HG03095 (cell line): ENCODE results near the gene TMEM183A.
"Not testable (repeated sequence)": the region's sequence is repeated elsewhere in the genome, so short reads cannot be mapped to it uniquely, and the experiment has no call there.

Experiments used
- ATAC-seq: cut with Tn5 transposase; IDR thresholded peaks from one replicate; pipeline ENCODE4 v1.9.1; 2021; ENCODE audit warnings: moderate library complexity; ENCODE audit not compliant: unreplicated experiment

Gene TMEM183A

DNA sequence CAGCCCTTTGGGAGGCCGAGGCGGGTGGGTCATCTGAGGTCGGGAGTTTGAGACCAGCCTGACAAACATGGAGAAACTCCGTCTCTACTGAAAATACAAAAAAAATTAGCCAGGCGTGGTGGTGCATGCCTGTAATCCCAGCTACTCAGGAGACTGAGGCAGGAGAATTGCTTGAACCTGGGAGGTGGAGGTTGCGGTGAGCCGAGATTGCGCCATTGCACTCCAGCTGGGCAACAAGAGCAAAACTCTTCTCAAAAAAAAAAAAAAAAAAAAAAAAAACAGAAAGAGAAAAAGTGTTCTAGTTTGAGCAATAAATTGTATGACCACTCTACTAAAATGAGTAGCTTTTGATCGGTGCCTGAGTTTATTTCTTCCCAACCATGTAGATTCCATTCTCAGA is 21.1 kb upstream of the TMEM183A start:
- ATAC-seq, result not testable (repeated sequence)

- ATAC-seq, result no peak
Observed at GRCh38 chr1:202987255-202987654, 19.9 kb upstream of the TMEM183A start.

- no peak for ATAC-seq
Observed at GRCh38 chr1:202987922-202988583, 19.1 kb upstream of the TMEM183A start.

- ATAC-seq, result no peak
Observed at GRCh38 chr1:202989879-202990278, 17.3 kb upstream of the TMEM183A start.

DNA sequence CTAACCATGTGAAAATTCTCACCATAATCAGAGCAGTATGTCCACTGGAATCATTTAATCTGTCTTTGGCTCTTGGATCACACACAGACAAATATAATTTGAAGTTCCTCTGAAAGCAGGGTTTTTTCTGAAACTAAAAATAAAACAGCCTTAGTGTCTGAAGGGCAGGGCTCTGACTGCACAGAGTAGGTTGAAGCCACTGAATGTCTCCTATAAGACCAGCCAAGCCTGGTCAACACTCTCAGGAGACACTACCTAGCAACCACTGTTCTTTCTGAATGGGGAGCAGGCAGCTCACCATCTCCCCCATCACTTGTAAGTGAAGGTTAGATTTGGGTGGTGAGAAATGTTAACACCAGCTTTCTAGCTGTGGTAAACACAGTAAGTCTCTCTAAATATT is 16.1 kb upstream of the TMEM183A start:
- no peak for ATAC-seq

- no peak for ATAC-seq
Observed at GRCh38 chr1:202994756-202995155, 12.4 kb upstream of the TMEM183A start.

- ATAC-seq, result no peak
Observed at GRCh38 chr1:202998836-202999750, 8.1 kb upstream of the TMEM183A start.

DNA sequence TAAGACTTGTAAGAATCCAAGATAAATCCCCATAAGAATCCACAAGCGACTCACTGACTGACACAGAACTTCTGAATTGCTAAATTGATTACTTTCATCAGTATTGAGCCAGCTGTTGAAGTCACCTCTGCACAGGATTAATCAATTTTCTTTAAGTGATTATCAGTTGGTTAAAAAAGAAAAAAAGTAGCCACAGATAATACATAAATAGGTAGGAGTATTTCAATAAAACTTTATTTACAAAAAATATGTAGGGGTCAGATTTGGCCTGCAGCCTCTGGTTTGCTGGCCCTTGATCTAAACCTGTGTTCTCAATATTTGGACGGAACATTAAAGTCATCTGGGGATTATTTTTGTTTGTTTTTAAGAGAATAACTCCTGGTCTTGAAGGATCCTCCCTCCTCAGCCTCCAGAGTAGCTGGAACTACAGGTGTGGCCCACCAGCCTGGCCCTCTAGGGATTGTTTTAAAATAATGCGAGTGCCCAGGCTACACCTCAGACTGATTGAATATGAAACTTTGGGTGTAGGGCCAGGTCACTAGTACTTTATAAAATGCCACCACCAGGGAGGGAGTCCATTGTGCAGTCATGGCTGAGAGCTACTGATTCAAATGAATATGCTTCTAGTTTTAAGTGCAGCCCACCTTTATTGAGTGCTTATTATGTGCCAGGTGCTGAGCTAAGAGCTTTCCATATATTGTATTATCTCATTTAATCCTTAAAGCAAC is 6.8 kb upstream of the TMEM183A start:
- ATAC-seq, result no peak

DNA sequence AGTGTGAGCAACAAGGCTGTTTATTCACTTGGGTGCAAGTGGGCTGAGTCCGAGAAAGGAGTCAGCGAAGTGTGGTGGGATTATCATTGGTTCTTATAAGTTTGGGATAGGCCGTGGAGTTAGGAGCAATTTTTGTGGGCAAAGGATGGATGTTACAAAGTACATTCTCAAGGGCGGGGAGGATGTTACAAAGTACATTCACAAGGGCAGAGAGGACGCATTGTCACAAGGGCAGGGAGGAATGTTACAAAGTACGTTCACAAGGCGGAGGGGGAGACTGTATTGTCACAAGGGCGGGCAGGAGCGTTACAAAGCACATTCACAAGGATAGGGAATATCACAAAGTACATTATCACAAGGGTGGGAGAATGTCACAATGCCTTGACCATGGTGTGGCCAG is 5.2 kb upstream of the TMEM183A start:
- no peak for ATAC-seq

DNA sequence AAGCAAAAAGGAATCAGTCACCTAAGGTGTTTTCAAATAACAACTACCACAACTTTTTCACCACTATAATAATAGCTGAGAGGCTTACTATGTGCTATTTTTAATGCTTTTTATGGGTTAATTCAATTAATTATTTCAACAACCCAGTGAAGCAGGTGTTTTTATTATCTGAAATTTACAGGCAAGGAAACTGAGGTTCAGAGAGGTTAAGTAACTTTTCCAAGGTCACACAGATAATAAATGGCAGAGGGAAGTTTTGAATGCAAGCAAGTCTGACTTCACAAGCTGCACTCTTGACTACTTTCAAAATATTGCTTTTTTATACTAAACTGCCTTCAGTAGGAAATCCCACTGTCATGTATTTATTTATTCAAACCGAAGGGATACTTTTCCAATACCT is 4.2 kb upstream of the TMEM183A start:
- no peak for ATAC-seq

GRCh38 chr1:203005395-203006142 is 1.6 kb upstream of the TMEM183A start:
- not testable (repeated sequence) for ATAC-seq

DNA sequence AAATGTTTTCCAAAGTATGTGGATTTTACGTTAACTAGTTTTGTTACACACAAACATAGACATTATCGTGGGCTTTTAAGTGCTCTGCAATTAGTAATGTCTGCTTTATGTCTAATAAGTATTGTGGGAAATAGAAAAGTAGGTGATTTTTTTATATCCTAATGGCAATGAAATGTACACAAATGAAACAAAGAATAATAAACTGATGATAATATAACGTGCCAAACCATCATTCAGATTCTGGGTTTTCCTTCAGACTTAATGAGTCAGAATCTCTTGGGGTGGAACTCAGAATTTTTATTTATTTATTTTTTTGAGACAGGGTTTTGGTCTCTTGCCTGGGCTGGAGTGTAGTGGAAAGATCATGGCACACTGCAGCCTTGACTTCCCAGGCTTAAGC is 2.0 kb downstream of the TMEM183A start:
- ATAC-seq, result no peak

GRCh38 chr1:203011582-203011981 is 4.4 kb downstream of the TMEM183A start:
- ATAC-seq, result no peak

DNA sequence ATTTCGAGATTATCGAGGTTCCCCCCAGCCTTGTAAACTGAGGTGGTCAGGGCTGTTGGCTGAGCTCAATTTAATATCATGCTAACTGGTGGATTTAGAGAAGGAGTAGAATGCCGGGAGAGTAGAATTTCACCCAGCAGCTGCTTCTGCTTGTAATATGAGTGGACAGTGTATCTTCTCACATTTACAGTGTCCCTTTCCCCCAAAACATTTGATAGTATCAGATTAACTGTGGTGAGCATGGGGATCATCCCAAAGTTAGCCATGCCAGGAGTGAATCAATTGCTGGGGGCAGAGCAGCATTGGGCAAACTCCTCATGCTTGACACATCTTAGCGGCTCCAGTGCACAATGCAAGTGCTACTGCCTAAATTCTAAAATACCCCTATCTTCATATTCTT is 9.9 kb downstream of the TMEM183A start:
- no peak for ATAC-seq

DNA sequence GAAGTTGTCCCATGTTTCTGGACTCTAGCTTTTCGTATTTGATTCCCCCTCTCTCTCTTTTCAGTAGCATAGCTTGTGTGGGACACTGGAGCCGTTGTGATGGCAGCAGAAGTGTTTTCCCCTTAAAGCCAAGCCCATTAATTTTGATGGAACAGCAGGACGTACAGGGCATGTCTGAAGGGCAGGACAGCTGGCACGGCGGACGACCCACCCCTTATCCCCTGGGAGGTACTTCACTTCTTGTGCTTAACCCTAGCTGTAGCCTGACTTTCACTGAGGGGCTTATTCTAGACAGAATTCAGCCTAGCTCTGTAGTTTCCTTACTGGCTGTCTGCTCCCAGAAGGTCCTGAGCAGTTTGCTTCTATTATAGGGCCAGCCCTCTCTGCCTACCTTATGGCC is 10.5 kb downstream of the TMEM183A start:
- no peak for ATAC-seq

- not testable (repeated sequence) for ATAC-seq
Observed at GRCh38 chr1:203022855-203023254, 15.7 kb downstream of the TMEM183A start.

GRCh38 chr1:203025686-203026030 is 18.5 kb downstream of the TMEM183A start:
- no peak for ATAC-seq

- ATAC-seq, result peak; percentile 62
Observed at GRCh38 chr1:203026031-203026665, 19.0 kb downstream of the TMEM183A start, which contains the start of gene PPFIA4. Gene PPFIA4, plus strand, starts transcription at chr1:203026491. Its CDS starts 12,518 bp downstream, at chr1:203039009.

GRCh38 chr1:203026666-203027663 is 19.8 kb downstream of the TMEM183A start:
- ATAC-seq, result no peak
